Osteocyte (in vitro differentiated cells): Measurements from ENCODE around the gene TSPAN7. TPM values are rescaled to one million over a fixed set of nuclear protein-coding genes. Genes with fewer than 3 reads are reported as not detected.

Experiments
- DNase-seq: peaks from one replicate; pipeline ENCODE4 v3.0.0; 2021; ENCODE audit warnings: mixed read lengths; ENCODE audit not compliant: unreplicated experiment; ENCODE audit errors: extremely low spot score
- H3K27ac Mint-ChIP-seq: one replicate; pipeline ENCODE4 v1.8.0; 2021; ENCODE audit warnings: mild to moderate bottlenecking, mixed read lengths; ENCODE audit not compliant: unreplicated experiment
- H3K27me3 Mint-ChIP-seq: one replicate; pipeline ENCODE4 v1.8.0; 2021; ENCODE audit warnings: mixed read lengths; ENCODE audit not compliant: unreplicated experiment
- H3K36me3 Mint-ChIP-seq: one replicate; pipeline ENCODE4 v1.8.0; 2021; ENCODE audit warnings: mixed read lengths; ENCODE audit not compliant: unreplicated experiment
- H3K4me1 Mint-ChIP-seq: one replicate; pipeline ENCODE4 v1.8.0; 2021; ENCODE audit warnings: mixed read lengths; ENCODE audit not compliant: unreplicated experiment
- H3K4me3 Mint-ChIP-seq: one replicate; pipeline ENCODE4 v1.8.0; 2021; ENCODE audit warnings: mild to moderate bottlenecking, moderate library complexity, mixed read lengths; ENCODE audit not compliant: unreplicated experiment
- H3K9me3 Mint-ChIP-seq: one replicate; pipeline ENCODE4 v1.8.0; 2021; ENCODE audit warnings: mixed read lengths; ENCODE audit not compliant: unreplicated experiment
- total RNA-seq: library from RNA; stranded (reverse); gene quantifications from 2 replicates; pipeline ENCODE4 v1.2.1, GENCODE V29; 2021
- TF ChIP-seq, protein P1 (sequence below): fragments of 200-600 bp; sonication (generic); IDR thresholded peaks from 2 replicates; pipeline ENCODE4 v1.5.0; 2021; ENCODE audit warnings: antibody characterized with exemption, mild to moderate bottlenecking, moderate library complexity

Gene TSPAN7
- total RNA-seq, 1 donor from 2014 or later, result 0.40 TPM

DNA sequence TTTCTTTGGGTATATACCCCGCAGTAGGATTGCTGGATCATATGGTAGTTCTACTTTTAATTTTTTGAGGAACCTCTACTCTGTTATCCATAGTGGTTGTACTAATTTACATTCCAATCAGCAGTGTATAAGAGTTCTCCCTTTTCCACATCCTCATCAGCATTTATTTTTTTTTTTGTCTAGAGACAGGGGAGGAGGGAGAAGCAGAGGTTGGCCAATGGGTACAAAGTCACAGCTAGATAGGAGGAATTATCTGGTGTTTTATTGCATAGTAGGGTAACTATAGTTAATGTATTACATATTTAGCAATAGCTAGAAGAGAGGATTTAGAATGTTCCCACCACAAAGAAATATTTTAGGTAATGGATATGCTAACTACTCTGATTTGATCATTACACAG is 107.4 kb downstream of the TSPAN7 start:
- Mint-ChIP-seq H3K4me1 (no peaks in the 10 kb centered on the region), H3K9me3 (no peaks in the 10 kb centered on the region), H3K36me3 (no peaks in the 10 kb centered on the region), H3K27me3 (peaks cover 2% of the 10 kb centered on the region), H3K4me3 (no peak overlapping the region), H3K27ac (no peak overlapping the region)
- TF ChIP-seq, protein P1, sequence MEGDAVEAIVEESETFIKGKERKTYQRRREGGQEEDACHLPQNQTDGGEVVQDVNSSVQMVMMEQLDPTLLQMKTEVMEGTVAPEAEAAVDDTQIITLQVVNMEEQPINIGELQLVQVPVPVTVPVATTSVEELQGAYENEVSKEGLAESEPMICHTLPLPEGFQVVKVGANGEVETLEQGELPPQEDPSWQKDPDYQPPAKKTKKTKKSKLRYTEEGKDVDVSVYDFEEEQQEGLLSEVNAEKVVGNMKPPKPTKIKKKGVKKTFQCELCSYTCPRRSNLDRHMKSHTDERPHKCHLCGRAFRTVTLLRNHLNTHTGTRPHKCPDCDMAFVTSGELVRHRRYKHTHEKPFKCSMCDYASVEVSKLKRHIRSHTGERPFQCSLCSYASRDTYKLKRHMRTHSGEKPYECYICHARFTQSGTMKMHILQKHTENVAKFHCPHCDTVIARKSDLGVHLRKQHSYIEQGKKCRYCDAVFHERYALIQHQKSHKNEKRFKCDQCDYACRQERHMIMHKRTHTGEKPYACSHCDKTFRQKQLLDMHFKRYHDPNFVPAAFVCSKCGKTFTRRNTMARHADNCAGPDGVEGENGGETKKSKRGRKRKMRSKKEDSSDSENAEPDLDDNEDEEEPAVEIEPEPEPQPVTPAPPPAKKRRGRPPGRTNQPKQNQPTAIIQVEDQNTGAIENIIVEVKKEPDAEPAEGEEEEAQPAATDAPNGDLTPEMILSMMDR, result no peak
- no peak for DNase-seq

DNA sequence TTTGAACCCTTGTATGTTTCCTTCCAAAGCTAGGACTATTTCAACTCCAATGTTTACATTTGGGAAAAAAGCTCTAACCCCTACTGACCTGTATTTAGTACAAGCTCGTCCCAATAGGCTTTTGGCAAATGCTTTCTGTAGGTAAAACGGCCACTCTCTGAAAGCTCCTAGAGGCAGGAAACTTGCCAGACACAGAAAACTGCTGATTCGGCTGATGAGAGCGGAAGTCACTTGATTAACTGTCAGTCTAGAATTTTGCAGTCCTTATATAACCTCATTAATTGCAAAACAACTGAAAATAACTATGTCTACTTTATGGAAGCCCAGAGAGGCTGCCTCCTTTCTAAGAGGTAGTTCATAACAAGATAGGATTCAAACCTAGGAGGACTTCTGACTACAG is 108.1 kb downstream of the TSPAN7 start:
- TF ChIP-seq, protein P1, result no peak
- Mint-ChIP-seq H3K27me3 (peaks cover 2% of the 10 kb centered on the region), H3K9me3 (no peaks in the 10 kb centered on the region), H3K4me1 (no peaks in the 10 kb centered on the region), H3K36me3 (no peaks in the 10 kb centered on the region), H3K27ac (no peak overlapping the region), H3K4me3 (no peak overlapping the region)
- DNase-seq, result no peak

DNA sequence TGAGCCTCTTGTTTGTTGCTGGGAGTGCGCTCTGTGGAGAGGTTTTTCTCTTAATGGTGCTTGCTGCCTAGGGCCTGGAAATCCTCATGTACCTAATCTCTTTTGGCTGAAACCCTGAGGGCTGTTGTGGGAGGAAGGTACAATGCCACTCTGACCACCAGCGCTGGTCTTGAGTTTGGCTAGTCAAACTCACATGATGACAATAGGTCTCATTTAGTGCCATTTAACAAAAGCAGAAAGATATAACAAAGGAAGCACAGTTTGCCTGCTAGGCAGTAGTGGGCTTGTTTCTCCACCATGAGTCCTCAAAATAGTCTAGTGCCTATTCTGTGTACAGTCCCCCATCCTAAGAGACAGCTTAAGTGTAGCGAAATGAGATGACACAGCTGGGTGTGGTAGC is 111.3 kb downstream of the TSPAN7 start:
- Mint-ChIP-seq H3K27me3 (peaks cover 5% of the 10 kb centered on the region), H3K27ac (no peak overlapping the region)

DNA sequence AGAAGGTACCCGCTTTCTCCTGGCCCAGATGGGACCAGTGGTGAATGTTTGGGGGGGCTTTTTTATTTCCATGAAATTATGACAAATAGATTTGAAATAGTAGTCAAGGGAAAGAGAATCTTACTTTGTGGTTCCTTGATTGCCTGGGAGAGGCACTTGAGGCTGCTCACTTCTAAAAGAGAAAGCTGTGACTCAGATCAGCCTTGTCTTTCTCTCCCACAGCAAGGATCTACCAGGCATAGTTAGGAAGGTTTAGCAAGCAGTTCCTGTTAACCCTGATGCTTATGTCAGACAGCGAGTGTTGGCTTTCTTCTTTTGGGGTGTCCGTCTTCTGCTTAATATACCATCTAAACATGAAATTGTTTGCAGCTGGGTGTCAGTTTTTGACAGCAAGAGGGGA is 114.5 kb downstream of the TSPAN7 start:
- Mint-ChIP-seq H3K36me3 (no peaks in the 10 kb centered on the region), H3K4me3 (no peak overlapping the region), H3K27ac (no peak overlapping the region), H3K9me3 (no peaks in the 10 kb centered on the region), H3K27me3 (peaks cover 6% of the 10 kb centered on the region), H3K4me1 (no peaks in the 10 kb centered on the region)
- TF ChIP-seq, protein P1, result no peak
- DNase-seq, result no peak

More for the DNA sequence above, 111.3 kb downstream of the TSPAN7 start:
- Mint-ChIP-seq H3K4me1 (no peaks in the 10 kb centered on the region), H3K36me3 (no peaks in the 10 kb centered on the region), H3K4me3 (no peak overlapping the region), H3K9me3 (no peaks in the 10 kb centered on the region)
- TF ChIP-seq, protein P1, result no peak
- no peak for DNase-seq

DNA sequence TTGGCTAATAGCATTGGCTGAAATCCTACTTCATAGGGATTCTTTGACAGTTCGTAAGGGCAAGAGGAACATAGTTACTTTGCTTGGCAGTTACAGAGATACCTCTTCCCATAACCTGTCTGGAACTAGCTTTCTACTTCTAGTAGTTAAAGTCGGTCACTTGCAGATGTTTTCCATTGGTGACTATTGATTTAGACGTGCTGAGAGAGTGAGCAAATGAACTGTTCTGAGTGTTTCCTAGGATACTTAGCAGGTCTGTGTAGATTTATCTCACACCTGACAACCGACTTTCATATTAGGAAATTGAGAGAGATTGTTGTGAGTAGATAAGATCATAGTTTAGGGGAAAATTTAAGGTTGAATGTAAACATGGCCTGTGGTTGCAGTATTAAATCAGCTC is 116.8 kb downstream of the TSPAN7 start:
- Mint-ChIP-seq H3K27ac (no peak overlapping the region), H3K9me3 (no peaks in the 10 kb centered on the region), H3K4me3 (no peak overlapping the region), H3K36me3 (no peaks in the 10 kb centered on the region), H3K27me3 (peaks cover 6% of the 10 kb centered on the region), H3K4me1 (no peaks in the 10 kb centered on the region)
- TF ChIP-seq, protein P1, result no peak
- no peak for DNase-seq
